Measurements from ENCODE around the gene RIT1. TPM values are rescaled to one million over a fixed set of nuclear protein-coding genes. Genes with fewer than 3 reads are reported as not detected.
"Not testable (repeated sequence)": the region's sequence is repeated elsewhere in the genome, so short reads cannot be mapped to it uniquely, and the experiment has no call there.

RIT1 gene
- total and polyA plus RNA-seq, 7 donors = 5.1 to 16.9 (median 11.1) TPM

DNA sequence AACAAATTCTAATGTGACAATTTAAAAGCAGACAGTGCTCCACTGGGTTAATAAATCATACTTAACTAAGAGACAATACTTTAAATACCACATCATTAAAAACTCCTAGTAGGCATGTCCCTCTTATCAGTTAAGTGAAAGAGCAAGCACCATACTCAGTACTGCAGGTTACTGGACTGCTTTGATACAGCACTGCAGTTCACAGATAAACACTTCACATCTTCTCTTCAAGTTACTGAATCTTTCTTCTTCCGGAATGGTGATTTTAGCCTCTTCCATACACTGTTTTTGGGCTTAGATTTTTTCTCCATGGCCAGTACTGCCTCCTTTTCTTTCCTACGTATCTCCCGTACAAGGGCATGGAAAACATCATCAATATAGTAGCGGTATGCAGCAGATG is 11.0 kb downstream of the RIT1 start:
- H3K4me1 ChIP-seq = no peaks in the 10 kb centered on the region
- intact Hi-C loops (cut with DNase I) = no loop called here
- no peak for ATAC-seq
- TF ChIP-seq, protein P1, sequence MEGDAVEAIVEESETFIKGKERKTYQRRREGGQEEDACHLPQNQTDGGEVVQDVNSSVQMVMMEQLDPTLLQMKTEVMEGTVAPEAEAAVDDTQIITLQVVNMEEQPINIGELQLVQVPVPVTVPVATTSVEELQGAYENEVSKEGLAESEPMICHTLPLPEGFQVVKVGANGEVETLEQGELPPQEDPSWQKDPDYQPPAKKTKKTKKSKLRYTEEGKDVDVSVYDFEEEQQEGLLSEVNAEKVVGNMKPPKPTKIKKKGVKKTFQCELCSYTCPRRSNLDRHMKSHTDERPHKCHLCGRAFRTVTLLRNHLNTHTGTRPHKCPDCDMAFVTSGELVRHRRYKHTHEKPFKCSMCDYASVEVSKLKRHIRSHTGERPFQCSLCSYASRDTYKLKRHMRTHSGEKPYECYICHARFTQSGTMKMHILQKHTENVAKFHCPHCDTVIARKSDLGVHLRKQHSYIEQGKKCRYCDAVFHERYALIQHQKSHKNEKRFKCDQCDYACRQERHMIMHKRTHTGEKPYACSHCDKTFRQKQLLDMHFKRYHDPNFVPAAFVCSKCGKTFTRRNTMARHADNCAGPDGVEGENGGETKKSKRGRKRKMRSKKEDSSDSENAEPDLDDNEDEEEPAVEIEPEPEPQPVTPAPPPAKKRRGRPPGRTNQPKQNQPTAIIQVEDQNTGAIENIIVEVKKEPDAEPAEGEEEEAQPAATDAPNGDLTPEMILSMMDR (IDR thresholded peaks at IDR 0.05) = no peak
- H3K4me3 ChIP-seq = no peak overlapping the region
- H3K27ac ChIP-seq = no peak overlapping the region
- WGBS, 3 donors = 81 to 92% (median 84%) methylated on average over 4 of the region's 4 CpGs
- DNase-seq = no peak
- H3K27me3 ChIP-seq (ENCODE audit: insufficient read depth in 3 of 3, low read length in 2 of 3) = no peaks in the 10 kb centered on the region
- H3K36me3 ChIP-seq (ENCODE audit: insufficient read depth in 1 of 2, low read depth in 1 of 2) = peaks cover 6 to 96% of the 10 kb centered on the region in 2 donors
- H3K9me3 ChIP-seq = no peaks in the 10 kb centered on the region

DNA sequence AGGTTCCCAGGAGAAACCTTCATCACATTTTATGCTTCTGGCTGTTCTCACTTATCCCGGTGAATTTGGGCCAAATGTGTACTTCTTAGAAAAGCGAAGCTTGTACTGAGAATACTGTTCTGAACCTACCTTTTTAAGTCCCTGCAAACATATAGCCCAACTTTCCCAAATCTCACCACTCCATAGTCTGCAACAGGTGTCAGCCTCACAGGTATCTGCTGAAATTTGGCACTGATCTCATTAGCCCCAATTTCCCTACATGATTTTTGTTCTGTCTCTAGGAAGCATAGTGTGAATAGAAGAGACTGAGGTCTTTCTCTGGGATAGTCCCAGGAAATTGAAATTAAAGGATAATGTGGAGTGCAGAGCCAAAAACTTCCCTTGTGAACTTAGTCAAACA is 11.5 kb downstream of the RIT1 start:
- TF ChIP-seq, protein P1 (IDR thresholded peaks at IDR 0.05) = no peak
- Histone ChIP-seq H3K9me3 (no peaks in the 10 kb centered on the region), H3K4me3 (no peak overlapping the region), H3K36me3 (ENCODE audit: insufficient read depth in 1 of 2, low read depth in 1 of 2) (peaks cover 4 to 91% of the 10 kb centered on the region in 2 donors), H3K4me1 (no peaks in the 10 kb centered on the region), H3K27me3 (ENCODE audit: insufficient read depth in 3 of 3, low read length in 2 of 3) (no peaks in the 10 kb centered on the region), H3K27ac (no peak overlapping the region)
- intact Hi-C loops (cut with DNase I) = loop anchor here in 1 of 2 donors (10.0 kb wide), 1 partner anchor 545 kb away; no protein-coding TSS in a partner anchor
- ATAC-seq (no peak), DNase-seq (no peak)
- WGBS, 3 donors = 89 to 91% (median 90%) methylated on average over 2 of the region's 2 CpGs

DNA sequence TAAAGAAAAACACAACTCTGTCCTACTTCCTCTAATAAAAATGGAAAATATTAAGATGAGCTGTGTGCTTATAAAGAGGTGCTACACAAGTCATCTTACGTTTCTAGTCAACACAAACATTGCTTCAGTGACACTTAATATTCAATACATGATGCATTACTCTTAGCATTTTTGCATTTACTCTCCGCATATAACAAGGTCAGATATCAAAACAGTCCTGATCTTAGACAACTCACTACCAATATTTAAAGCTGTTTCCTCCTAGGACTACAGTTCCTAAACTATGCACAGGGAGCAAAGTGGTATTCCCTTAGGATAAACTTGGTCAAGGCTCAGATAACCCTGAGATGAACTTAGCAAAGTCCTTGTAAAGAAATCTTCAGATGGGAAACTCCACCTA is 12.3 kb downstream of the RIT1 start:
- H3K36me3 ChIP-seq (ENCODE audit: insufficient read depth in 1 of 2, low read depth in 1 of 2) = peaks cover 0 to 83% of the 10 kb centered on the region in 2 donors
- DNase-seq (no peak), ATAC-seq (no peak)
- 79 to 84% (median 81%) methylated on average over 2 of the region's 2 CpGs for WGBS, 3 donors
- no peaks in the 10 kb centered on the region for H3K27me3 ChIP-seq (ENCODE audit: insufficient read depth in 3 of 3, low read length in 2 of 3)
- TF ChIP-seq, protein P1 (IDR thresholded peaks at IDR 0.05) = no peak
- H3K4me3 ChIP-seq = no peak overlapping the region
- no peak overlapping the region for H3K27ac ChIP-seq
- H3K9me3 ChIP-seq = no peaks in the 10 kb centered on the region
- intact Hi-C loops (cut with DNase I) = loop anchor here in 1 of 2 donors (10.0 kb wide), 1 partner anchor 544 kb away; no protein-coding TSS in a partner anchor
- H3K4me1 ChIP-seq = peaks cover 2% of the 10 kb centered on the region

DNA sequence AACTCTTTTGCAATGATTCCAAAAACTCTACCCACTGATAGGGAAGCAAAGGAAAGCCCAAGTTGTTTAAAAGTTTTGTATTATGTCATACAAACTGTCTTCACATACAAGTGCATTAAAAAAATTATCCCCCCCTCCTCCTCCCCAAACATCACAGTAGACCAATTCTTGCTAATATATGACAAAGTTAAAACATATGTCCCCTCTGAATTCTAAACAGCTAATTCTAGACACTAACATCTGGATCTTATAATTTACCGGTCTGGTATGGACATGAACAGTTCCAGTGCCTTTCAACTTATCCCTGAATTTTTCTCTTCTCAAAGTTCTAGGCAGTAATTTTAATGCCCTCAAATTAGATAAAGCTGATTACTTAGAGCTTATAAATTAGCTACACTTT is 13.4 kb downstream of the RIT1 start:
- intact Hi-C loops (cut with DNase I) = loop anchor here in 1 of 2 donors (10.0 kb wide), 1 partner anchor 543 kb away; no protein-coding TSS in a partner anchor
- ATAC-seq = no peak
- WGBS, 3 donors = 77 to 92% (median 87%) methylated on average over 1 of the region's 1 CpG

DNA sequence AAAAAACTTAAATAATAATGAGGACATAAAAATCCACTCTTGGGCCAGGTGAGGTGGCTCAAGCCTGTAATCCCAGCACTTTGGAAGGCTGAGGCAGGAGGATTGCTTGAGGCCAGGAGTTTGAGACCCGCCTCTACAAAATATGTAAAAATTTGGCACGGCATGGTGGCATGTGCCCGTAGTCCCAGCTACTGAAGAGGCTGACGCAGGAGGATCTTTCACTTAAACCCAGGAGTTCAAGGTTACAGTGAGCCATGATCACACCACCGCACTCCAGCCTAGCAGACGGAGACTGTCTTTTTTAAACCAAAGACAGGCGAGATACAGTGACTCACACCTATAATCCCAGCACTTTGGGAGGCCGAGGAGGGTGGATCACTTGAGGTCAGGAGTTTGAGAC is 14.7 kb downstream of the RIT1 start:
- H3K9me3 ChIP-seq; H3K4me3 ChIP-seq; DNase-seq; ATAC-seq; H3K27me3 ChIP-seq (ENCODE audit: insufficient read depth in 3 of 3, low read length in 2 of 3); H3K27ac ChIP-seq: not testable (repeated sequence)
- Histone ChIP-seq H3K36me3 (ENCODE audit: insufficient read depth in 1 of 2, low read depth in 1 of 2) (peaks cover 0 to 59% of the 10 kb centered on the region in 2 donors), H3K4me1 (peaks cover 10% of the 10 kb centered on the region)
- WGBS, 3 donors = 92 to 96% (median 93%) methylated on average over 8 of the region's 8 CpGs
- intact Hi-C loops (cut with DNase I) = loop anchor here in 1 of 2 donors (10.0 kb wide), 1 partner anchor 542 kb away; no protein-coding TSS in a partner anchor

More for the DNA sequence above, 13.4 kb downstream of the RIT1 start:
- Histone ChIP-seq H3K36me3 (ENCODE audit: insufficient read depth in 1 of 2, low read depth in 1 of 2) (peaks cover 0 to 72% of the 10 kb centered on the region in 2 donors), H3K4me3 (no peak overlapping the region), H3K9me3 (no peaks in the 10 kb centered on the region), H3K27ac (no peak overlapping the region), H3K27me3 (ENCODE audit: insufficient read depth in 3 of 3, low read length in 2 of 3) (no peaks in the 10 kb centered on the region), H3K4me1 (peaks cover 10% of the 10 kb centered on the region)
- DNase-seq = no peak
- TF ChIP-seq, protein P1 (IDR thresholded peaks at IDR 0.05) = no peak

DNA sequence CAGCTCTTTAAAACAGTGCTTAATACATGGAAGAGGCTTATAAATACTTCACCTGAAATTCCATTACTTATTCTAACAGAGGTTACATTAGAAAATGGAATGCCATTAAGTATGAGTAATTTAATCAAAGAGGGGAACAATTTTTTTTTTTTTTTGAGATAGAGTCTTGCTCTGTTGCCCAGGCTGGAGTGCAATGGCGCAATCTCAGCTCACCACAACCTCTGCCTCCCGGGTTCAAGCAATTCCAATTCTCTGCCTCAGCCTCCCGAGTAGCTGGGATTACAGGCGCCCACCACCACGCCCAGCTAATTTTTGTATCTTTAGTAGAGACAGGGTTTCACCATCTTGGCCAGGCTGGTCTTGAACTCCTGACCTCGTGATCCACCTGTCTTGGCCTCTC is 15.5 kb downstream of the RIT1 start:
- peaks cover 0 to 50% of the 10 kb centered on the region in 2 donors for H3K36me3 ChIP-seq (ENCODE audit: insufficient read depth in 1 of 2, low read depth in 1 of 2)
- ATAC-seq; H3K27ac ChIP-seq; H3K4me3 ChIP-seq; H3K9me3 ChIP-seq; DNase-seq; H3K27me3 ChIP-seq (ENCODE audit: insufficient read depth in 3 of 3, low read length in 2 of 3): not testable (repeated sequence)
- intact Hi-C loops (cut with DNase I) = loop anchor here in 1 of 2 donors (10.0 kb wide), 1 partner anchor 541 kb away; no protein-coding TSS in a partner anchor
- peaks cover 10% of the 10 kb centered on the region for H3K4me1 ChIP-seq
- 93 to 99% (median 93%) methylated on average over 6 of the region's 6 CpGs for WGBS, 3 donors

Measured in psoas muscle (tissue), 8 donors.